ENCODE data around the gene RAB1B.

Gene RAB1B

GRCh38 chr11:66289548-66290329, 21.3 kb downstream of the RAB1B start (continued):
- TF ChIP-seq POU6F1 (CRISPR knock-in tag; IDR thresholded peaks at IDR 0.05; ENCODE audit: borderline replicate concordance, low read depth) (no peak), ARNTL (CRISPR knock-in tag; IDR thresholded peaks at IDR 0.05; ENCODE audit: borderline replicate concordance, low read depth) (no peak)

- TF ChIP-seq ZC3H10 (CRISPR knock-in tag; IDR thresholded peaks at IDR 0.05) (no peak), ZNF8 (CRISPR knock-in tag; IDR thresholded peaks at IDR 0.05) (no peak), CSRNP3 (CRISPR knock-in tag; IDR thresholded peaks at IDR 0.05) (no peak), PPARA (CRISPR knock-in tag; IDR thresholded peaks at IDR 0.05; ENCODE audit: borderline replicate concordance) (no peak), ISL1 (CRISPR knock-in tag; IDR thresholded peaks at IDR 0.05) (no peak), ZNF565 (CRISPR knock-in tag; conservative IDR thresholded peaks at IDR 0.05; ENCODE audit: low read depth) (no peak), BACH2 (CRISPR knock-in tag; IDR thresholded peaks at IDR 0.05; ENCODE audit: borderline replicate concordance) (no peak), CREB5 (CRISPR knock-in tag; IDR thresholded peaks at IDR 0.05; ENCODE audit: low read depth) (no peak), ARNTL (CRISPR knock-in tag; IDR thresholded peaks at IDR 0.05; ENCODE audit: borderline replicate concordance, low read depth) (no peak), CSDC2 (CRISPR knock-in tag; IDR thresholded peaks at IDR 0.05) (no peak), ZNF70 (CRISPR knock-in tag; IDR thresholded peaks at IDR 0.05) (no peak), ESRRG (CRISPR knock-in tag; IDR thresholded peaks at IDR 0.05) (no peak), PATZ1 (CRISPR knock-in tag; IDR thresholded peaks at IDR 0.05; ENCODE audit: borderline replicate concordance) (no peak)
- no peak for ATAC-seq
These were observed 21.8 kb downstream of the RAB1B start for GRCh38 chr11:66290330-66290621.

GRCh38 chr11:66291303-66291705, 22.9 kb downstream of the RAB1B start:
- ATAC-seq, result no peak
- TF ChIP-seq CSRNP3 (CRISPR knock-in tag; IDR thresholded peaks at IDR 0.05), result no peak

- no peak for ATAC-seq
- TF ChIP-seq POU6F1 (CRISPR knock-in tag; IDR thresholded peaks at IDR 0.05; ENCODE audit: borderline replicate concordance, low read depth), result no peak
- no peak for TF ChIP-seq ZFP30 (CRISPR knock-in tag; IDR thresholded peaks at IDR 0.05)
- TF ChIP-seq CSDC2 (CRISPR knock-in tag; IDR thresholded peaks at IDR 0.05), result no peak
- no peak for TF ChIP-seq ZC3H10 (CRISPR knock-in tag; IDR thresholded peaks at IDR 0.05)
- TF ChIP-seq ZNF70 (CRISPR knock-in tag; IDR thresholded peaks at IDR 0.05), result no peak
- no peak for TF ChIP-seq ARNTL (CRISPR knock-in tag; IDR thresholded peaks at IDR 0.05; ENCODE audit: borderline replicate concordance, low read depth)
- TF ChIP-seq CSRNP3 (CRISPR knock-in tag; IDR thresholded peaks at IDR 0.05), result no peak
- TF ChIP-seq OSR1 (CRISPR knock-in tag; IDR thresholded peaks at IDR 0.05), result no peak
- no peak for TF ChIP-seq ZFP3 (CRISPR knock-in tag; IDR thresholded peaks at IDR 0.05)
- TF ChIP-seq RARB (CRISPR knock-in tag; IDR thresholded peaks at IDR 0.05), result no peak
- no peak for TF ChIP-seq TSHZ2 (CRISPR knock-in tag; IDR thresholded peaks at IDR 0.05)
These were observed 23.5 kb downstream of the RAB1B start, which contains the start of gene TMEM151A for GRCh38 chr11:66291706-66292542. TMEM151A (plus strand) TSS chr11:66291894; CDS start chr11:66292014, 120 bp downstream.

Measured in SK-N-SH treated with all-trans-retinoic acid at 6 μM for 48 hours (cell line).